Lower lobe of right lung (tissue), 2 donors: ENCODE measurements around the gene ATRNL1. TPM values are rescaled to one million over a fixed set of nuclear protein-coding genes. Genes with fewer than 3 reads are reported as not detected.

Experiments
- ATAC-seq, 2 donors: fragments of 200-7000 bp; cut with Tn5 transposase; one replicate each; pipeline ENCODE4 v1.9.1; 2020 to 2022; ENCODE audit warnings: mild to moderate bottlenecking in 2 of 2, moderate library complexity in 2 of 2
- DNase-seq: peaks from one replicate; pipeline ENCODE4 v3.0.0-alpha.2; 2020
- H3K27ac ChIP-seq: fragments of 200-600 bp; one replicate; pipeline ENCODE4 v1.8.0; 2022
- H3K27me3 ChIP-seq: fragments of 200-600 bp; one replicate; pipeline ENCODE4 v1.8.0; 2022; ENCODE audit warnings: low read depth
- H3K36me3 ChIP-seq: fragments of 200-600 bp; one replicate; pipeline ENCODE4 v1.8.0; 2022; ENCODE audit warnings: mild to moderate bottlenecking
- H3K4me1 ChIP-seq: fragments of 200-600 bp; one replicate; pipeline ENCODE4 v1.8.0; 2022
- H3K4me3 ChIP-seq: fragments of 200-600 bp; one replicate; pipeline ENCODE4 v1.8.0; 2022; ENCODE audit warnings: mild to moderate bottlenecking
- H3K9me3 ChIP-seq: fragments of 200-600 bp; one replicate; pipeline ENCODE4 v1.8.0; 2022
- CTCF ChIP-seq: fragments of 200-600 bp; IDR thresholded peaks from one replicate; pipeline ENCODE4 v1.8.0; 2022; ENCODE audit warnings: antibody characterized with exemption, mild to moderate bottlenecking
- intact Hi-C: fragments of 100-400 bp; cut with DNase I; formaldehyde crosslinking; loops from one replicate; pipeline ENCODE4 v1.11.0; 2022
- total RNA-seq: library from RNA; stranded (reverse); fragmentation: NEBNext Ultra II Directional; extraction: Animal tissue kit (Norgen Biotek cat#: 25700); gene quantifications from one replicate; pipeline ENCODE4 v1.2.1, GENCODE V29; 2021
- donor health status: DM: no; HTN: yes; CAD: no; lungs with severe emphysema.

The ATRNL1 gene
- total RNA-seq, 1 donor from 2014 or later = 0.92 TPM

- H3K27ac ChIP-seq = no peak overlapping the region
- ATAC-seq = no peak
- DNase-seq = no peak
- intact Hi-C loops = no loop called here
- H3K27me3 ChIP-seq = no peaks in the 10 kb centered on the region
- no peaks in the 10 kb centered on the region for H3K9me3 ChIP-seq
- no peak overlapping the region for H3K4me3 ChIP-seq
- H3K4me1 ChIP-seq = no peaks in the 10 kb centered on the region
- TF ChIP-seq CTCF = no peak
- no peaks in the 10 kb centered on the region for H3K36me3 ChIP-seq
These were observed 40.4 kb upstream of the ATRNL1 start for GRCh38 chr10:115052728-115053127.

- intact Hi-C loops = no loop called here
- DNase-seq (no peak), ATAC-seq (no peak)
- Histone ChIP-seq H3K9me3 (no peaks in the 10 kb centered on the region), H3K36me3 (no peaks in the 10 kb centered on the region), H3K27ac (no peak overlapping the region), H3K4me3 (no peak overlapping the region), H3K27me3 (no peaks in the 10 kb centered on the region), H3K4me1 (no peaks in the 10 kb centered on the region)
- no peak for TF ChIP-seq CTCF
These were observed 37.0 kb upstream of the ATRNL1 start for GRCh38 chr10:115056186-115056585.

- TF ChIP-seq CTCF = no peak
- DNase-seq (no peak), ATAC-seq (no peak)
- Histone ChIP-seq H3K27ac (no peak overlapping the region), H3K27me3 (no peaks in the 10 kb centered on the region), H3K9me3 (no peaks in the 10 kb centered on the region), H3K4me1 (no peaks in the 10 kb centered on the region), H3K4me3 (no peak overlapping the region), H3K36me3 (no peaks in the 10 kb centered on the region)
- intact Hi-C loops = no loop called here
These were observed 33.8 kb upstream of the ATRNL1 start for GRCh38 chr10:115059301-115059898.

- H3K27ac ChIP-seq = no peak overlapping the region
- no peaks in the 10 kb centered on the region for H3K27me3 ChIP-seq
- no peak for TF ChIP-seq CTCF
- DNase-seq (no peak), ATAC-seq (no peak)
- H3K4me1 ChIP-seq = no peaks in the 10 kb centered on the region
- H3K9me3 ChIP-seq = no peaks in the 10 kb centered on the region
- H3K36me3 ChIP-seq = no peaks in the 10 kb centered on the region
- intact Hi-C loops = no loop called here
- H3K4me3 ChIP-seq = no peak overlapping the region
These were observed 29.2 kb upstream of the ATRNL1 start for GRCh38 chr10:115063701-115064658.

DNA sequence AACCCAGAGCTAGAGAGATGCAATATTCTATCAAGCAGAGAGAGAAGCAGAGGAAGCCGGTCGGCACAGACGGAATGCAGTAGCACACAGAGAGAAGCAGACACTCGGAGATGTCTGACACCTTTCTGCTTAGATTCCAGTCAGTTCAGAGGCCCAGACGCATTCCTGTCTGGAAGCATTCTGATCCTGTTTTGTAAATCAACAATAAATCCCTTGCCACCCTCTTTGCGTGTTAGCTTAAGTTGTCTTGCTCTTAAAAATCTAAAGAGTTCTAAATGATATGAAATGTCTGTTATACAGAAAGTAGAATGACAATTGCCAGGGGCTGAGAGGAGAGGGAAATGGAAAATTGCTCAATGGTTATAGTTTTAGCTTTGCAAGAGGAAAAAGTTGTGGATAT lies 27.4 kb upstream of the ATRNL1 start:
- no peaks in the 10 kb centered on the region for H3K27me3 ChIP-seq
- H3K9me3 ChIP-seq = no peaks in the 10 kb centered on the region
- H3K27ac ChIP-seq = no peak overlapping the region
- no peaks in the 10 kb centered on the region for H3K4me1 ChIP-seq
- ATAC-seq (no peak), DNase-seq (no peak)
- intact Hi-C loops = no loop called here
- H3K36me3 ChIP-seq = no peaks in the 10 kb centered on the region
- H3K4me3 ChIP-seq = no peak overlapping the region
- no peak for TF ChIP-seq CTCF
